B cell (primary cell): ENCODE data around the gene ENDOV.

ENCODE experiments used
- EZH2 ChIP-seq: IDR thresholded peaks from 2 replicates; pipeline ENCODE4 v1.6.1; 2012; ENCODE audit warnings: borderline replicate concordance, low read depth, mild to moderate bottlenecking, moderate library complexity, low read length; ENCODE audit not compliant: insufficient read depth, poor library complexity, severe bottlenecking
- TF ChIP-seq, protein P1 (sequence below): fragments of 200-600 bp; IDR thresholded peaks from one replicate; pipeline ENCODE4 v1.8.0; 2022; ENCODE audit warnings: antibody characterized with exemption, mild to moderate bottlenecking

DNA sequence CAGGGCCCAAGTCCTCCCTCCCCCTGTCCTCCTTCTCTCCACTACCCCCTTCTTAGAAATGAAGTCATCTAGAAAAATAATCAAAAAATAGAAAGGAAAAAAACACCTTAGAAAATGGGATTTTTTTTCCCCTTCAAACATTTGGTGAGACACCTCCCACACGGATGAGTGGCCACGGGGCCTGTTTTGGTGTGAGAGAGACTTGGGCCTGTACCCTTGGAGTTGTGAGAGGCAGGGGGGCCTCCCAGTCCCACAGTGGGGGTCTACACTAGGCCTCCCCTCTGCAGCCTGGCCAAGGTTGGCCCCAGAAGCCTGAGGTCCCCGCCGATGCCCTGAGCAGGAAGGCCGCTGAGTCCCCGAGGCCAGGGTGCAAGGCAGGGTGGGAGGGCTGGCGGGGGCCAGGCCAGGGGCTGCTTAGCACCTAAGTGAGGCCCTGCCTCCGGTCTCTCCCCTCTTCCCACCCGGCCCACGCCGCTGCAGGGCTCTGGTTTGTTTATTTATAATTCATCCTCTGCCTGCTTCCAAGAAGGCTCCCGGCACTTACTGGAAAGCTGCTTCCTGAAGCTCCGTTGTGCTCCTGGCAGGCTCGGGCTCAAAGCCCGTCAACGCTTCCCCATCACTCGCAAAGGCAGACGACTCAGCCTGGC, 35.1 kb downstream of the ENDOV start:
- TF ChIP-seq, protein P1, sequence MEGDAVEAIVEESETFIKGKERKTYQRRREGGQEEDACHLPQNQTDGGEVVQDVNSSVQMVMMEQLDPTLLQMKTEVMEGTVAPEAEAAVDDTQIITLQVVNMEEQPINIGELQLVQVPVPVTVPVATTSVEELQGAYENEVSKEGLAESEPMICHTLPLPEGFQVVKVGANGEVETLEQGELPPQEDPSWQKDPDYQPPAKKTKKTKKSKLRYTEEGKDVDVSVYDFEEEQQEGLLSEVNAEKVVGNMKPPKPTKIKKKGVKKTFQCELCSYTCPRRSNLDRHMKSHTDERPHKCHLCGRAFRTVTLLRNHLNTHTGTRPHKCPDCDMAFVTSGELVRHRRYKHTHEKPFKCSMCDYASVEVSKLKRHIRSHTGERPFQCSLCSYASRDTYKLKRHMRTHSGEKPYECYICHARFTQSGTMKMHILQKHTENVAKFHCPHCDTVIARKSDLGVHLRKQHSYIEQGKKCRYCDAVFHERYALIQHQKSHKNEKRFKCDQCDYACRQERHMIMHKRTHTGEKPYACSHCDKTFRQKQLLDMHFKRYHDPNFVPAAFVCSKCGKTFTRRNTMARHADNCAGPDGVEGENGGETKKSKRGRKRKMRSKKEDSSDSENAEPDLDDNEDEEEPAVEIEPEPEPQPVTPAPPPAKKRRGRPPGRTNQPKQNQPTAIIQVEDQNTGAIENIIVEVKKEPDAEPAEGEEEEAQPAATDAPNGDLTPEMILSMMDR: no peak
- no peak for TF ChIP-seq EZH2
